ENCODE results near the gene ZNF599.
A peak's percentile ranks its signal among the peaks of the same experiment; 100 is the strongest.

ZNF599 gene

DNA sequence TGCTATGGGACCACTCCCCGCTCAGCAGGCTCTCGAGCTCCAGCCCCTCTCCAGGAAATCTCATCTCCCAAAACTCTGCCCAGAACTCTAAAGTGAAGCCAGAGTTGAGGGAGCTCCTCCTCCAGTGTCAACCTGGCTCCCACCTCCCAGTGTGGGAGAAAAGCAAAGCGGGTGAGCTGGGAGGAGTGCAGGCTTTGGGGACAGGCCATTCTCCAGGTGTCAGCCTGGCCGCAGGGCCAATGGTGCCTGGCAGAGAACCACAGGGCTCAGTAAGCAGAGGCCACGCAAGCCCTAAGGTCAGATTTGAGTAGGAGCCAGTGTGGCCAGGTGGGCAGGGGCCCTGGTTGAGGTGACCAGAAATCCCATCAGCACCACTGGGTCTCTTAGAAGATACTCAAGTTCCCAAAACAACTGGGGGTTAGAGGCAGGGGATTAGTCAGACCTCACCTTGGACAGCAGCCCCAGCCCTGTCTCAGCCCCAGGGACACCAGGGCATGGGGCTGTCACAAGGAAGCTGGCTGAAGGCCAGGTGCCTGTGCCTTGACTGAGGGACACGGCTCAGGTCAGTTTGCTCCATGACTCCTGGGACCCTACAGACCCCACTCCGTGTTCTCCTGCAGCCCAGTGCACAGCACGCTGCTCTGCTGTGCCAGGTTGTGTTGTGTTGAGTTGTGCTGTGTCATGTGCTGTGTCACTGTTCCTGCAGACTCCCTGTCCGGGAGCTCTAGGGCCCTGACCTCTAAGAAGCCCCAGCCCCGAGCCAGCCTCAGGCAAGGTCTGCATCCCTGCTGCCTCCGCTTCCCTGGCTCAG lies 41.8 kb downstream of the ZNF599 start:
- no peaks in the 10 kb centered on the region for H3K9me3 ChIP-seq
- no peak overlapping the region for H3K4me3 ChIP-seq
- DNase-seq (ENCODE audit: low spot score in 2 of 2): no peak
- H3K36me3 ChIP-seq (replicated peaks): no peaks in the 10 kb centered on the region
- in situ Hi-C loops (cut with MboI; ENCODE audit: low sequenced_read_pairs): no loop called here
- H3K27me3 ChIP-seq (ENCODE audit: low read depth): no peaks in the 10 kb centered on the region
- H3K4me1 ChIP-seq: no peaks in the 10 kb centered on the region

DNA sequence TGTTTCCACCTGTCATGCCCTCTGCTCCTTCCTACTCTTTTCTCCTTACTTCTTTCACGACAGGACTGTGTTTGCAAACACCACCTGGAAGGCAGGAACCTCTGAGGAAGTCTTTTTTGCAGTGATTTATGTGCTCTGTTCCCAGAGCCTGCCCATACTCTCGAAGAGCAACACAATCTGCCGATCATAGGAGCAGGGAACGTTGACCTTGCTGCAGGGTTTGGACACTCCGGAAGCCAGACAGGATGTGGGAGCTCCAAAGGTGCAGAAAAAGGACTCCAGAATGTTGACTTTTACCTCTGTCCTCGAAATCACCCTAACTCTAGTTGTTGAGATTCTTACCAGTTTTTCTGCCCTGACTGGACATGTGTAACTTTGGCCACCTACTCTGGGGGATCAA lies 47.6 kb downstream of the ZNF599 start:
- no peaks in the 10 kb centered on the region for H3K9me3 ChIP-seq
- no peaks in the 10 kb centered on the region for H3K36me3 ChIP-seq (replicated peaks)
- H3K4me3 ChIP-seq: no peak overlapping the region
- no peak for DNase-seq (ENCODE audit: low spot score in 2 of 2)
- no peaks in the 10 kb centered on the region for H3K4me1 ChIP-seq
- in situ Hi-C loops (cut with MboI; ENCODE audit: low sequenced_read_pairs): no loop called here
- peaks cover 4% of the 10 kb centered on the region for H3K27me3 ChIP-seq (ENCODE audit: low read depth)

DNA sequence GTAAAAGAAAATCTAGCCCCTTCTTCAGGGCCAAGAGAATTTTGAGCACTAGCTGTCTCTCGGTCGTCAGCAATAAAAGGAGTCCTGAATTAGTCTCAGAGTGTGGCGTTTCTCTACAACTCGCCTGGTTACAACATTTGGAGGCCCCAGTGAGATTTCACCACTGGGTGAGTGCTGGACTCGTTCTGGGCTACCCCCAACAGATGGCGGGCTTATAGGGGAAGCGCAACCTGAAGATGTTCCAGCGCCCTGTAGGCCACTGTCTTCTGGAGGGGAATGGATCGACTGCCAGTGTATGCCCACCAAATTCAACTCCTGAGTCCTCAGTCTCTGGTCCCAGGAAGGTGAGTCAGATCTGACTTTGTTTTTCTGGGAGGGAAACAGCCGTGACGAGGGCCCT lies 50.7 kb downstream of the ZNF599 start:
- Histone ChIP-seq H3K4me3 (no peak overlapping the region), H3K9me3 (no peaks in the 10 kb centered on the region), H3K27me3 (ENCODE audit: low read depth) (peaks cover 10% of the 10 kb centered on the region), H3K36me3 (replicated peaks) (no peaks in the 10 kb centered on the region), H3K4me1 (no peaks in the 10 kb centered on the region)
- in situ Hi-C loops (cut with MboI; ENCODE audit: low sequenced_read_pairs): loop anchor here (25.0 kb wide), 1 partner anchor 1285 kb away; no protein-coding TSS in a partner anchor
- DNase-seq (ENCODE audit: low spot score in 2 of 2): no peak

DNA sequence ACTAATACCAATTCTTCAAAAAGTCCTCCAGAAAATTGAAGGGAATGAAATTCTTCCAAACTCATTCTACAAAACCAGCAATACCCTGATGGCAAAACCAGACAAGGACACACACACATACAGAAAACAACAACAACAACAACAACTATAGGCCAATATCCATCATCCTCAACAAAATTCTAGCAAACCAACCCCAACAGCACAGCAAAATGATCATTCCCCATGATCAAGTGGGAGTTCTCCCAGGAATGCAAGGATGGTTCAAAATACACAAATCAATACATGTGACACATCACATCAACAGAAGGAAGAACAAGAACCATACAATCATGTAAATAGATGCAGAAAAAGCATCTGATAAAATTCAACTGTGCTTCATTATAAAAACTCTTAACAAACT lies 57.7 kb downstream of the ZNF599 start:
- in situ Hi-C loops (cut with MboI; ENCODE audit: low sequenced_read_pairs): loop anchor here (10.0 to 25.0 kb wide), 3 partner anchors 161 to 1278 kb away; no protein-coding TSS in a partner anchor
- H3K27me3 ChIP-seq (ENCODE audit: low read depth): peaks cover 6% of the 10 kb centered on the region; the same call in 1 of the 2 replicates
- no peak for DNase-seq (ENCODE audit: low spot score in 2 of 2)
- no peak overlapping the region for H3K4me3 ChIP-seq
- no peaks in the 10 kb centered on the region for H3K36me3 ChIP-seq (replicated peaks)
- H3K9me3 ChIP-seq: no peaks in the 10 kb centered on the region; the same call in 1 of the 2 replicates
- 0 out of 2 replicates have a peak, but pooled peaks cover 3% of the 10 kb centered on the region for H3K4me1 ChIP-seq

DNA sequence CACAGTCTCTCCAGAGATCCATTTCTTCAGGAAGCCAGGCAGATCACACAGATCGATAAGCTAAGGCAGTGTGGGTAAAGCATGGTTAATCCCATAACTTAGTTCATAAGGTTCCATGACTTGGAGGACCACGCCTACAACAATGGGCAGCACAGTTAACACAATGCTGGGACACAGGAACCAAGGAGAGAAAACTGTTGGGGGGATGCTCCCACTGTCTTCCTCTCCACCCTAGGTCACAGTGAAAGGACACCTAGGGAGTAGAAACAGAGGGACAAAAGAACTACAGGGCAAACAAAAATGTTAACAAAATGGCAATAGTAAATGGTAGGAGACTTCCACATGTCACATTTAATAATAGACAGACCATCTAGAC lies 59.8 kb downstream of the ZNF599 start:
- Histone ChIP-seq H3K4me1 (0 out of 2 replicates have a peak, but pooled peaks cover 3% of the 10 kb centered on the region), H3K36me3 (replicated peaks) (no peaks in the 10 kb centered on the region), H3K9me3 (no peaks in the 10 kb centered on the region; the same call in 1 of the 2 replicates), H3K4me3 (no peak overlapping the region), H3K27me3 (ENCODE audit: low read depth) (peaks cover 6% of the 10 kb centered on the region; the same call in 1 of the 2 replicates)
- DNase-seq (ENCODE audit: low spot score in 2 of 2): no peak
- in situ Hi-C loops (cut with MboI; ENCODE audit: low sequenced_read_pairs): loop anchor here (5.0 to 25.0 kb wide), 5 partner anchors 76 to 1276 kb away; no protein-coding TSS in a partner anchor

DNA sequence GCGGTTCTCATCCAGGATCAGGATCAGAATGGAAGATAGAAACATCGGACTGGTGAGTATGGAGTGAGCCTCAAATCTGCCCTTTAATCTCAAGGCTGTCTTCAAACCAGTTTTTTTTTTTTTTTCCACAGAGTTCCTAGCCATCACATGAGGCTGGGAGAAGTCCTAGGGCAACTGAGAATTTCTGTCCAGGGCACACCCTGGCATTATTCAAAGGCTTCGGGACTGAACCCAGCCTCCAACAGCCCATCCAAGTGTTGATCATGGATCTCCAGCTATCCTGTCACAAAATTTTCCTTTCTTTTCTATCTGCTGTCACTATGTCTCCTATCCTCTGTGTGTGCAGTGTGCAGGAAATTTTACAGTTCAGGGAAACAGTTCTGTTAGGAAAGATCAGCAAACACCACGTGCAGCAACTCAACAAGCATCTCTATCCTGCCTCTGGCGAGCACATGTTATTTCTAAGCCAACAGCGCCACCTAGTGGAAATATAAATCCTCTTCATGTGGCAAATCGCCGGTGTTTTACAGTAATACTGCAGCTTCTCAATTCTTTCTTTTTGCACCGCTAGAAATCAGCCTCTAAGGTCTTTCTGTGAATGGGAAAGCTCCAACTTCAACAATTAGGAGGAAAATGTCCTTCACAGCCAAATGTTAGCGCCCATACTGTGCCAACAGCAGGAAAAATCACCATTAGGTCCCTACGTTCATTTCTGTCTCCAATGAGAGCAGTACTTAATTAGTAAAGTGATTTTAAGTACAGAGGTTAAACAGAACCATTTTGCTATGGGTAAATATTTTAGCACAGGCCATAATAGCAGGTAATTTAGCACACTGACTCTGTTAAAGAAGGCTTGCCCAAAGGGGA lies 60.4 kb downstream of the ZNF599 start:
- no peaks in the 10 kb centered on the region; the same call in 1 of the 2 replicates for H3K9me3 ChIP-seq
- no peak overlapping the region for H3K4me3 ChIP-seq
- peak; percentile 73 to 74 for DNase-seq (ENCODE audit: low spot score in 2 of 2)
- in situ Hi-C loops (cut with MboI; ENCODE audit: low sequenced_read_pairs): loop anchor here (5.0 to 25.0 kb wide), 5 partner anchors 75 to 1275 kb away; no protein-coding TSS in a partner anchor
- 0 out of 2 replicates have a peak, but pooled peaks cover 3% of the 10 kb centered on the region for H3K4me1 ChIP-seq
- H3K36me3 ChIP-seq (replicated peaks): no peaks in the 10 kb centered on the region
- 0 out of 2 replicates have a peak, but pooled peaks cover under 1% of the 10 kb centered on the region for H3K27me3 ChIP-seq (ENCODE audit: low read depth)

DNA sequence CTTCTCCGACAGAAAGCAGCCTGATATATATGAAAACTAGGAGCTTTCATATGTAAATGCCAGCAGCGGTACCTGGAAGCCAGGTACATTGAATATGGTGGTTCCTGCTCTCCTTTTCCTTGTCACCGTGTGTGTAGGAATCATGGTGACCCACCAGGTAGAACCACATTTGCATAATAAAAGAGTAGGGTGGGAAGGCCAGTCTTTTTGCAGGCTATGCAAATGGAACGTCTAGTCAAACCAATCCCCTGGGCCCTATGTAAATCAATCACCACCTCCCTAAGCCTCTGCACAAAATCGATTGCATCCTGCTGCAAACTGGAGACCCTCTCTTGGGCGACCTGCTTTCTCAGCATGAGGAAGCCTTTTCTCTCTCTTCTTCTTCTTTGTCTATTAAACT lies 61.1 kb downstream of the ZNF599 start:
- no peaks in the 10 kb centered on the region for H3K27me3 ChIP-seq (ENCODE audit: low read depth)

More for the DNA sequence above, 61.1 kb downstream of the ZNF599 start:
- no peaks in the 10 kb centered on the region for H3K36me3 ChIP-seq (replicated peaks)
- H3K9me3 ChIP-seq: peaks cover 2% of the 10 kb centered on the region
- 0 out of 2 replicates have a peak, but pooled peaks cover 3% of the 10 kb centered on the region for H3K4me1 ChIP-seq
- no peak overlapping the region for H3K4me3 ChIP-seq
- in situ Hi-C loops (cut with MboI; ENCODE audit: low sequenced_read_pairs): loop anchor here (5.0 to 25.0 kb wide), 5 partner anchors 75 to 1275 kb away; no protein-coding TSS in a partner anchor
- peak in 1 of 2 experiments; percentile 48 for DNase-seq (ENCODE audit: low spot score in 2 of 2)

All from HAP-1 (cell line).